WTC11 (cell line): ENCODE results near the gene SLC7A6.

ENCODE experiments used
- ELF4 ChIP-seq: sonication (generic); formaldehyde crosslinking; IDR thresholded peaks from 2 replicates; pipeline ENCODE4 v1.8.1; 2022; ENCODE audit warnings: low read depth, mild to moderate bottlenecking, moderate library complexity, missing genetic modification reagents
- FOXJ3 ChIP-seq: sonication (generic); formaldehyde crosslinking; IDR thresholded peaks from 2 replicates; pipeline ENCODE4 v1.9.0; 2021; ENCODE audit warnings: missing genetic modification reagents, mild to moderate bottlenecking, borderline replicate concordance
- TF ChIP-seq, protein P1 (sequence below): fragments of 250-450 bp; sonication (Bioruptor Pico); IDR thresholded peaks from 2 replicates; pipeline ENCODE4 v1.9.0; 2021; ENCODE audit warnings: mild to moderate bottlenecking, borderline replicate concordance
- TF ChIP-seq, protein P2 (sequence below): fragments of 200-600 bp; IDR thresholded peaks from 2 replicates; pipeline ENCODE4 v1.8.0; 2022; ENCODE audit warnings: antibody characterized with exemption
- TF ChIP-seq, protein P3 (sequence below): sonication (generic); formaldehyde crosslinking; IDR thresholded peaks from 2 replicates; pipeline ENCODE4 v1.8.1; 2023; ENCODE audit warnings: mild to moderate bottlenecking, missing genetic modification reagents
- TF ChIP-seq, protein P4 (sequence below): sonication (generic); formaldehyde crosslinking; IDR thresholded peaks from 2 replicates; pipeline ENCODE4 v1.8.0; 2022; ENCODE audit warnings: mild to moderate bottlenecking, missing genetic modification reagents
- TF ChIP-seq, protein P5 (sequence below): sonication (generic); formaldehyde crosslinking; IDR thresholded peaks from 2 replicates; pipeline ENCODE4 v1.8.1; 2022; ENCODE audit warnings: mild to moderate bottlenecking, moderate library complexity, missing genetic modification reagents

DNA sequence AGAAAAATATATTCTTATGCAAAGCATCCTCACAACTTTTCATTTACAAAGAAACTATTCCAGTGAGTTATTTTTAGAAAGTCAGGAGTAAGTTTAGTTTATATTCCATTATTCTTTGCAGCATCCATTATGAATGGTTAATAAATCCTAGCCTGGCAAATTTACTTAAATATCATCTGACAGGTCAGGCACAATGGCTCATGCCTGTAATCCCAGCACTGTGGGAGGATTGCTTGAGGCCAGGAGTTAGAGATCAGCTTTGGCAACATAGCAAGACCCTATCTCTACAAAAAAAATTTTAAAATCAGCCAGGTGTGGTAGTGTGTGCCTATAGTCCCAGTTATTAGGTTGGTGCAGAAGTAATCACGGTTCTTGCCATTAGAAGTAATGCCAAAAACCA lies 41.3 kb upstream of the SLC7A6 start:
- TF ChIP-seq, protein P1, sequence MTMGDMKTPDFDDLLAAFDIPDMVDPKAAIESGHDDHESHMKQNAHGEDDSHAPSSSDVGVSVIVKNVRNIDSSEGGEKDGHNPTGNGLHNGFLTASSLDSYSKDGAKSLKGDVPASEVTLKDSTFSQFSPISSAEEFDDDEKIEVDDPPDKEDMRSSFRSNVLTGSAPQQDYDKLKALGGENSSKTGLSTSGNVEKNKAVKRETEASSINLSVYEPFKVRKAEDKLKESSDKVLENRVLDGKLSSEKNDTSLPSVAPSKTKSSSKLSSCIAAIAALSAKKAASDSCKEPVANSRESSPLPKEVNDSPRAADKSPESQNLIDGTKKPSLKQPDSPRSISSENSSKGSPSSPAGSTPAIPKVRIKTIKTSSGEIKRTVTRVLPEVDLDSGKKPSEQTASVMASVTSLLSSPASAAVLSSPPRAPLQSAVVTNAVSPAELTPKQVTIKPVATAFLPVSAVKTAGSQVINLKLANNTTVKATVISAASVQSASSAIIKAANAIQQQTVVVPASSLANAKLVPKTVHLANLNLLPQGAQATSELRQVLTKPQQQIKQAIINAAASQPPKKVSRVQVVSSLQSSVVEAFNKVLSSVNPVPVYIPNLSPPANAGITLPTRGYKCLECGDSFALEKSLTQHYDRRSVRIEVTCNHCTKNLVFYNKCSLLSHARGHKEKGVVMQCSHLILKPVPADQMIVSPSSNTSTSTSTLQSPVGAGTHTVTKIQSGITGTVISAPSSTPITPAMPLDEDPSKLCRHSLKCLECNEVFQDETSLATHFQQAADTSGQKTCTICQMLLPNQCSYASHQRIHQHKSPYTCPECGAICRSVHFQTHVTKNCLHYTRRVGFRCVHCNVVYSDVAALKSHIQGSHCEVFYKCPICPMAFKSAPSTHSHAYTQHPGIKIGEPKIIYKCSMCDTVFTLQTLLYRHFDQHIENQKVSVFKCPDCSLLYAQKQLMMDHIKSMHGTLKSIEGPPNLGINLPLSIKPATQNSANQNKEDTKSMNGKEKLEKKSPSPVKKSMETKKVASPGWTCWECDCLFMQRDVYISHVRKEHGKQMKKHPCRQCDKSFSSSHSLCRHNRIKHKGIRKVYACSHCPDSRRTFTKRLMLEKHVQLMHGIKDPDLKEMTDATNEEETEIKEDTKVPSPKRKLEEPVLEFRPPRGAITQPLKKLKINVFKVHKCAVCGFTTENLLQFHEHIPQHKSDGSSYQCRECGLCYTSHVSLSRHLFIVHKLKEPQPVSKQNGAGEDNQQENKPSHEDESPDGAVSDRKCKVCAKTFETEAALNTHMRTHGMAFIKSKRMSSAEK (CRISPR knock-in tag): no peak
- TF ChIP-seq, protein P2, sequence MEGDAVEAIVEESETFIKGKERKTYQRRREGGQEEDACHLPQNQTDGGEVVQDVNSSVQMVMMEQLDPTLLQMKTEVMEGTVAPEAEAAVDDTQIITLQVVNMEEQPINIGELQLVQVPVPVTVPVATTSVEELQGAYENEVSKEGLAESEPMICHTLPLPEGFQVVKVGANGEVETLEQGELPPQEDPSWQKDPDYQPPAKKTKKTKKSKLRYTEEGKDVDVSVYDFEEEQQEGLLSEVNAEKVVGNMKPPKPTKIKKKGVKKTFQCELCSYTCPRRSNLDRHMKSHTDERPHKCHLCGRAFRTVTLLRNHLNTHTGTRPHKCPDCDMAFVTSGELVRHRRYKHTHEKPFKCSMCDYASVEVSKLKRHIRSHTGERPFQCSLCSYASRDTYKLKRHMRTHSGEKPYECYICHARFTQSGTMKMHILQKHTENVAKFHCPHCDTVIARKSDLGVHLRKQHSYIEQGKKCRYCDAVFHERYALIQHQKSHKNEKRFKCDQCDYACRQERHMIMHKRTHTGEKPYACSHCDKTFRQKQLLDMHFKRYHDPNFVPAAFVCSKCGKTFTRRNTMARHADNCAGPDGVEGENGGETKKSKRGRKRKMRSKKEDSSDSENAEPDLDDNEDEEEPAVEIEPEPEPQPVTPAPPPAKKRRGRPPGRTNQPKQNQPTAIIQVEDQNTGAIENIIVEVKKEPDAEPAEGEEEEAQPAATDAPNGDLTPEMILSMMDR: no peak
- no peak for TF ChIP-seq FOXJ3
- TF ChIP-seq, protein P3, sequence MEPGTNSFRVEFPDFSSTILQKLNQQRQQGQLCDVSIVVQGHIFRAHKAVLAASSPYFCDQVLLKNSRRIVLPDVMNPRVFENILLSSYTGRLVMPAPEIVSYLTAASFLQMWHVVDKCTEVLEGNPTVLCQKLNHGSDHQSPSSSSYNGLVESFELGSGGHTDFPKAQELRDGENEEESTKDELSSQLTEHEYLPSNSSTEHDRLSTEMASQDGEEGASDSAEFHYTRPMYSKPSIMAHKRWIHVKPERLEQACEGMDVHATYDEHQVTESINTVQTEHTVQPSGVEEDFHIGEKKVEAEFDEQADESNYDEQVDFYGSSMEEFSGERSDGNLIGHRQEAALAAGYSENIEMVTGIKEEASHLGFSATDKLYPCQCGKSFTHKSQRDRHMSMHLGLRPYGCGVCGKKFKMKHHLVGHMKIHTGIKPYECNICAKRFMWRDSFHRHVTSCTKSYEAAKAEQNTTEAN (CRISPR knock-in tag): no peak
- TF ChIP-seq, protein P4, sequence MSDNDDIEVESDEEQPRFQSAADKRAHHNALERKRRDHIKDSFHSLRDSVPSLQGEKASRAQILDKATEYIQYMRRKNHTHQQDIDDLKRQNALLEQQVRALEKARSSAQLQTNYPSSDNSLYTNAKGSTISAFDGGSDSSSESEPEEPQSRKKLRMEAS (CRISPR knock-in tag): no peak
- no peak for TF ChIP-seq ELF4 (CRISPR knock-in tag)
- TF ChIP-seq, protein P5, sequence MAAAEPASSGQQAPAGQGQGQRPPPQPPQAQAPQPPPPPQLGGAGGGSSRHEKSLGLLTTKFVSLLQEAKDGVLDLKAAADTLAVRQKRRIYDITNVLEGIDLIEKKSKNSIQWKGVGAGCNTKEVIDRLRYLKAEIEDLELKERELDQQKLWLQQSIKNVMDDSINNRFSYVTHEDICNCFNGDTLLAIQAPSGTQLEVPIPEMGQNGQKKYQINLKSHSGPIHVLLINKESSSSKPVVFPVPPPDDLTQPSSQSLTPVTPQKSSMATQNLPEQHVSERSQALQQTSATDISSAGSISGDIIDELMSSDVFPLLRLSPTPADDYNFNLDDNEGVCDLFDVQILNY (CRISPR knock-in tag): no peak
